GM23338 (cell line): ENCODE measurements around the gene RASA3. TPM values are rescaled to one million over a fixed set of nuclear protein-coding genes. Genes with fewer than 3 reads are reported as not detected.

Experiments
- ATAC-seq: fragments of 200-7000 bp; cut with Tn5 transposase; 3 replicates; pipeline ENCODE4 v1.9.1; 2020
- DNase-seq: peaks from one replicate; pipeline ENCODE4 v3.0.0-alpha.2; 2015; ENCODE audit warnings: low spot score
- H2AFZ ChIP-seq: fragments of 200-600 bp; sonication (generic); 2 replicates; pipeline ENCODE4 v1.8.0; 2016; ENCODE audit warnings: antibody characterized with exemption, mild to moderate bottlenecking, moderate library complexity
- H3F3A ChIP-seq: fragments of 200-600 bp; sonication (generic); replicated peaks from 2 replicates; pipeline ENCODE4 v1.8.0; 2017; ENCODE audit warnings: antibody characterized with exemption, mixed run types, low read depth
- H3K27ac ChIP-seq: fragments of 200-600 bp; sonication (generic); 2 replicates; pipeline ENCODE4 v1.6.1; 2016; ENCODE audit warnings: low read depth
- H3K27me3 ChIP-seq: fragments of 200-600 bp; sonication (generic); 2 replicates; pipeline ENCODE4 v1.8.0; 2016; ENCODE audit warnings: mild to moderate bottlenecking, mixed run types, moderate library complexity; ENCODE audit not compliant: insufficient read depth
- H3K36me3 ChIP-seq: fragments of 200-600 bp; sonication (generic); 2 replicates; pipeline ENCODE4 v1.8.0; 2016; ENCODE audit warnings: mild to moderate bottlenecking; ENCODE audit not compliant: insufficient read depth
- H3K4me1 ChIP-seq: fragments of 200-600 bp; sonication (generic); 2 replicates; pipeline ENCODE4 v1.8.0; 2016; ENCODE audit warnings: mild to moderate bottlenecking, moderate library complexity; ENCODE audit not compliant: insufficient read depth
- H3K4me2 ChIP-seq: fragments of 200-600 bp; sonication (generic); 2 replicates; pipeline ENCODE4 v1.7.1; 2017; ENCODE audit warnings: mixed run types
- H3K4me3 ChIP-seq: fragments of 200-600 bp; sonication (generic); 2 replicates; pipeline ENCODE4 v1.6.1; 2016; ENCODE audit warnings: mixed run types
- H3K79me2 ChIP-seq: fragments of 200-600 bp; sonication (generic); replicated peaks from 2 replicates; pipeline ENCODE4 v1.8.0; 2017; ENCODE audit warnings: mild to moderate bottlenecking; ENCODE audit not compliant: insufficient read depth
- H3K9me2 ChIP-seq: fragments of 200-600 bp; sonication (generic); 2 replicates; pipeline ENCODE4 v1.8.0; 2017; ENCODE audit not compliant: insufficient read depth
- H4K20me1 ChIP-seq: fragments of 200-600 bp; sonication (generic); replicated peaks from 2 replicates; pipeline ENCODE4 v1.8.0; 2017; ENCODE audit warnings: mild to moderate bottlenecking; ENCODE audit not compliant: insufficient read depth
- H3K27ac Mint-ChIP-seq: 2 replicates; pipeline ENCODE4 v1.8.0; 2020; ENCODE audit warnings: inconsistent platforms, mild to moderate bottlenecking, moderate library complexity, mixed read lengths
- H3K27me3 Mint-ChIP-seq: 3 replicates; pipeline ENCODE4 v1.8.0; 2022; ENCODE audit warnings: low read depth, mild to moderate bottlenecking, moderate library complexity, mixed read lengths, inconsistent platforms; ENCODE audit not compliant: insufficient read depth, poor library complexity
- H3K36me3 Mint-ChIP-seq: 3 replicates; pipeline ENCODE4 v1.8.0; 2021; ENCODE audit warnings: low read depth, mild to moderate bottlenecking, inconsistent platforms, moderate library complexity, mixed read lengths
- H3K4me1 Mint-ChIP-seq: 3 replicates; pipeline ENCODE4 v1.8.0; 2020; ENCODE audit warnings: mild to moderate bottlenecking, inconsistent platforms, mixed read lengths
- H3K4me3 Mint-ChIP-seq: 3 replicates; pipeline ENCODE4 v1.8.0; 2021; ENCODE audit warnings: moderate library complexity, mild to moderate bottlenecking, inconsistent platforms, mixed read lengths
- H3K9me3 Mint-ChIP-seq: 3 replicates; pipeline ENCODE4 v1.8.0; 2020; ENCODE audit warnings: moderate library complexity, mild to moderate bottlenecking, inconsistent platforms, mixed read lengths
- CREB1 ChIP-seq: fragments of 250-450 bp; sonication (Bioruptor Pico); IDR thresholded peaks from 2 replicates; pipeline ENCODE4 v1.5.0; 2020; ENCODE audit warnings: low read depth, mild to moderate bottlenecking, moderate library complexity
- CTCF ChIP-seq, 2 experiments: fragments of 200-600 bp in 1 of 2; sonication (generic) in 1 of 2; conservative IDR thresholded peaks; 2 replicates each; pipeline versions ENCODE4 v1.5.1 to v1.6.1; 2016 to 2017; ENCODE audit warnings: antibody characterized with exemption in 2 of 2, low read depth in 2 of 2, mild to moderate bottlenecking in 2 of 2, moderate library complexity in 1 of 2
- ETS1 ChIP-seq: IDR thresholded peaks from 2 replicates; pipeline ENCODE4 v1.6.1; 2016; ENCODE audit warnings: antibody characterized with exemption
- EZH2 ChIP-seq: fragments of 200-600 bp; sonication (generic); IDR thresholded peaks from one replicate; pipeline ENCODE4 v1.8.0; 2017; ENCODE audit warnings: antibody characterized with exemption, mild to moderate bottlenecking, low read depth; ENCODE audit not compliant: unreplicated experiment
- EZH2phosphoT487 ChIP-seq: fragments of 200-600 bp; sonication (generic); IDR thresholded peaks from one replicate; pipeline ENCODE4 v1.8.1; 2018; ENCODE audit warnings: antibody characterized with exemption; ENCODE audit not compliant: unreplicated experiment
- JUNB ChIP-seq: IDR thresholded peaks from one replicate; pipeline ENCODE4 v1.6.1; 2016; ENCODE audit warnings: antibody characterized with exemption; ENCODE audit not compliant: unreplicated experiment
- NANOG ChIP-seq: IDR thresholded peaks from 2 replicates; pipeline ENCODE4 v1.6.1; 2016; ENCODE audit warnings: antibody characterized with exemption, borderline replicate concordance
- POLR2AphosphoS5 ChIP-seq: IDR thresholded peaks from 2 replicates; pipeline ENCODE4 v1.6.1; 2016; ENCODE audit warnings: antibody characterized with exemption, low read depth
- REST ChIP-seq: IDR thresholded peaks from one replicate; pipeline ENCODE4 v1.6.1; 2018; ENCODE audit warnings: antibody characterized with exemption; ENCODE audit not compliant: unreplicated experiment
- STAT1 ChIP-seq: IDR thresholded peaks from one replicate; pipeline ENCODE4 v1.6.1; 2016; ENCODE audit warnings: antibody characterized with exemption; ENCODE audit not compliant: unreplicated experiment
- ZNF114 ChIP-seq: fragments of 250-450 bp; sonication (Bioruptor Pico); IDR thresholded peaks from 2 replicates; pipeline ENCODE4 v1.5.0; 2020; ENCODE audit warnings: mild to moderate bottlenecking, moderate library complexity
- ZNF331 ChIP-seq: fragments of 250-450 bp; sonication (Bioruptor Pico); IDR thresholded peaks from 2 replicates; pipeline ENCODE4 v1.5.0; 2020; ENCODE audit warnings: low read depth, mild to moderate bottlenecking, moderate library complexity
- ZNF462 ChIP-seq: fragments of 250-450 bp; sonication (Bioruptor Pico); IDR thresholded peaks from 2 replicates; pipeline ENCODE4 v1.5.0; 2020; ENCODE audit warnings: mild to moderate bottlenecking, moderate library complexity
- polyA plus RNA-seq: library from polyadenylated mRNA; unstranded; fragments of >200 nt; fragmentation: Nextera tagmentation; extraction: Ambion mirVana; gene quantifications from 2 replicates; pipeline ENCODE4 v1.2.1, GENCODE V29; 2016
- total RNA-seq: library from RNA; depleted of rRNA; stranded (reverse); fragments of >200 nt; shearing (Covaris generic); gene quantifications from 2 replicates; pipeline ENCODE4 v1.2.3, GENCODE V29; 2014

The RASA3 gene
- total and polyA plus RNA-seq, 2 experiments from 2014 or later: 11.2 to 20.7 TPM

GRCh38 chr13:114145256-114145655 is 12.8 kb upstream of the RASA3 start:
- ATAC-seq: no peak
- H2AFZ ChIP-seq: 0 out of 2 replicates have a peak overlapping the region, but pooled peaks have one; percentile 38
- H3K9me2 ChIP-seq: no peaks in the 10 kb centered on the region
- no peaks in the 10 kb centered on the region for H3K79me2 ChIP-seq
- H3K4me3 ChIP-seq: no peak overlapping the region
- Mint-ChIP-seq H3K9me3 (no peaks in the 10 kb centered on the region), H3K4me1 (peaks cover 10% of the 10 kb centered on the region), H3K27me3 (peaks cover 9% of the 10 kb centered on the region), H3K36me3 (no peaks in the 10 kb centered on the region), H3K4me3 (no peak overlapping the region), H3K27ac (no peak overlapping the region)
- H3K36me3 ChIP-seq: no peaks in the 10 kb centered on the region
- no peaks in the 10 kb centered on the region for H4K20me1 ChIP-seq
- no peaks in the 10 kb centered on the region for H3F3A ChIP-seq
- no peak overlapping the region for H3K4me2 ChIP-seq
- H3K27me3 ChIP-seq: no peaks in the 10 kb centered on the region
- no peak overlapping the region for H3K27ac ChIP-seq
- TF ChIP-seq CREB1 (CRISPR knock-in tag) (no peak), POLR2AphosphoS5 (no peak), EZH2 (no peak), EZH2phosphoT487 (no peak), ZNF114 (no peak), NANOG (no peak), ZNF462 (CRISPR knock-in tag) (no peak), JUNB (no peak), CTCF (conservative IDR thresholded peaks at IDR 0.05; ENCODE audit: low read depth in 2 of 2) (no peak), ETS1 (no peak), REST (no peak), ZNF331 (CRISPR knock-in tag) (no peak), STAT1 (no peak)
- H3K4me1 ChIP-seq: no peaks in the 10 kb centered on the region
- no peak for DNase-seq
